Tibial artery (tissue), 4 donors: ENCODE results near the gene RPSA.

Source experiments
- DNase-seq, 2 donors: peaks; one replicate each; pipeline ENCODE4 v3.0.0-alpha.2; 2019
- H3K27ac ChIP-seq, 2 donors: fragments of 200-600 bp; sonication (generic) in 1 of 2; 1 replicate in 1 of 2; 2 replicates in 1 of 2; pipeline ENCODE4 v1.5.1; 2018 to 2019; ENCODE audit warnings: mild to moderate bottlenecking in 1 of 2
- H3K27me3 ChIP-seq, 2 donors: fragments of 200-600 bp; sonication (generic) in 1 of 2; one replicate each; pipeline versions ENCODE4 v1.5.1 to v1.6.0; 2016 to 2019
- H3K36me3 ChIP-seq, 3 donors: fragments of 200-600 bp; sonication (generic) in 2 of 3; one replicate each; pipeline ENCODE4 v1.5.1; 2016 to 2019; ENCODE audit warnings: mild to moderate bottlenecking in 2 of 3
- H3K4me1 ChIP-seq, 4 donors: fragments of 200-600 bp; sonication (generic) in 2 of 4; 1 replicate in 3 of 4; 2 replicates in 1 of 4; pipeline ENCODE4 v1.5.1; 2016 to 2019
- H3K4me3 ChIP-seq, 2 donors: fragments of 200-600 bp; sonication (generic) in 1 of 2; 1 replicate in 1 of 2; 2 replicates in 1 of 2; pipeline ENCODE4 v1.5.1; 2018 to 2019; ENCODE audit warnings: mild to moderate bottlenecking in 2 of 2
- H3K9me3 ChIP-seq, 3 donors: fragments of 200-600 bp; sonication (generic) in 1 of 3; one replicate each; pipeline ENCODE4 v1.5.1; 2016 to 2019
- CTCF ChIP-seq, 2 experiments: fragments of 200-600 bp in 1 of 2; fragments of 450-650 bp in 1 of 2; IDR thresholded peaks; one replicate each; pipeline ENCODE4 v1.5.1; 2017 to 2019; ENCODE audit warnings: antibody characterized with exemption in 2 of 2, mild to moderate bottlenecking in 1 of 2, moderate library complexity in 1 of 2
- intact Hi-C: fragments of 100-400 bp; cut with DNase I; formaldehyde crosslinking; loops from one replicate; pipeline ENCODE4 v1.15.0; 2023; ENCODE audit warnings: low total_unique reads

The RPSA gene

GRCh38 chr3:39419742-39420315 is 13.3 kb downstream of the RPSA start:
- intact Hi-C loops = no loop called here

GRCh38 chr3:39420543-39420942 is 14.0 kb downstream of the RPSA start:
- no peak overlapping the region for H3K4me3 ChIP-seq
- no peak for TF ChIP-seq CTCF (IDR thresholded peaks at IDR 0.05)
- H3K9me3 ChIP-seq = no peaks in the 10 kb centered on the region
- H3K27me3 ChIP-seq = no peaks in the 10 kb centered on the region
- no peaks in the 10 kb centered on the region for H3K36me3 ChIP-seq
- H3K4me1 ChIP-seq = no peaks in the 10 kb centered on the region
- DNase-seq = no peak
- no peak overlapping the region for H3K27ac ChIP-seq
- intact Hi-C loops = no loop called here

More at GRCh38 chr3:39419742-39420315, 13.3 kb downstream of the RPSA start:
- no peaks in the 10 kb centered on the region for H3K4me1 ChIP-seq
- H3K9me3 ChIP-seq = no peaks in the 10 kb centered on the region
- H3K27me3 ChIP-seq = no peaks in the 10 kb centered on the region
- no peaks in the 10 kb centered on the region for H3K36me3 ChIP-seq
- TF ChIP-seq CTCF (IDR thresholded peaks at IDR 0.05) = no peak
- H3K4me3 ChIP-seq = no peak overlapping the region
- no peak overlapping the region for H3K27ac ChIP-seq
- no peak for DNase-seq

- TF ChIP-seq CTCF (IDR thresholded peaks at IDR 0.05) = no peak
- Histone ChIP-seq H3K9me3 (no peaks in the 10 kb centered on the region), H3K27me3 (no peaks in the 10 kb centered on the region), H3K4me3 (no peak overlapping the region), H3K27ac (no peak overlapping the region), H3K4me1 (no peaks in the 10 kb centered on the region), H3K36me3 (no peaks in the 10 kb centered on the region)
- no peak for DNase-seq
- intact Hi-C loops = no loop called here
Observed at GRCh38 chr3:39423436-39423970, 17.0 kb downstream of the RPSA start.

GRCh38 chr3:39426312-39426711 is 19.8 kb downstream of the RPSA start:
- H3K9me3 ChIP-seq = no peaks in the 10 kb centered on the region
- H3K27me3 ChIP-seq = no peaks in the 10 kb centered on the region
- no peak for TF ChIP-seq CTCF (IDR thresholded peaks at IDR 0.05)
- H3K4me1 ChIP-seq = no peaks in the 10 kb centered on the region
- H3K36me3 ChIP-seq = no peaks in the 10 kb centered on the region
- H3K4me3 ChIP-seq = no peak overlapping the region
- no peak for DNase-seq
- H3K27ac ChIP-seq = no peak overlapping the region
- intact Hi-C loops = no loop called here

GRCh38 chr3:39427506-39427905 is 21.0 kb downstream of the RPSA start:
- H3K4me3 ChIP-seq = no peak overlapping the region
- TF ChIP-seq CTCF (IDR thresholded peaks at IDR 0.05) = no peak
- H3K36me3 ChIP-seq = no peaks in the 10 kb centered on the region
- no peaks in the 10 kb centered on the region for H3K4me1 ChIP-seq
- intact Hi-C loops = no loop called here
- no peak for DNase-seq
- H3K27ac ChIP-seq = no peak overlapping the region
- no peaks in the 10 kb centered on the region for H3K27me3 ChIP-seq
- H3K9me3 ChIP-seq = no peaks in the 10 kb centered on the region
